NCI-H526 (cell line): ENCODE measurements around the gene LRRN4.

Experiments used
- DNase-seq, 2 experiments: peaks; one replicate each; lab custom pipeline; 2025; lab: John Stamatoyannopoulos, UW

LRRN4 gene

DNA sequence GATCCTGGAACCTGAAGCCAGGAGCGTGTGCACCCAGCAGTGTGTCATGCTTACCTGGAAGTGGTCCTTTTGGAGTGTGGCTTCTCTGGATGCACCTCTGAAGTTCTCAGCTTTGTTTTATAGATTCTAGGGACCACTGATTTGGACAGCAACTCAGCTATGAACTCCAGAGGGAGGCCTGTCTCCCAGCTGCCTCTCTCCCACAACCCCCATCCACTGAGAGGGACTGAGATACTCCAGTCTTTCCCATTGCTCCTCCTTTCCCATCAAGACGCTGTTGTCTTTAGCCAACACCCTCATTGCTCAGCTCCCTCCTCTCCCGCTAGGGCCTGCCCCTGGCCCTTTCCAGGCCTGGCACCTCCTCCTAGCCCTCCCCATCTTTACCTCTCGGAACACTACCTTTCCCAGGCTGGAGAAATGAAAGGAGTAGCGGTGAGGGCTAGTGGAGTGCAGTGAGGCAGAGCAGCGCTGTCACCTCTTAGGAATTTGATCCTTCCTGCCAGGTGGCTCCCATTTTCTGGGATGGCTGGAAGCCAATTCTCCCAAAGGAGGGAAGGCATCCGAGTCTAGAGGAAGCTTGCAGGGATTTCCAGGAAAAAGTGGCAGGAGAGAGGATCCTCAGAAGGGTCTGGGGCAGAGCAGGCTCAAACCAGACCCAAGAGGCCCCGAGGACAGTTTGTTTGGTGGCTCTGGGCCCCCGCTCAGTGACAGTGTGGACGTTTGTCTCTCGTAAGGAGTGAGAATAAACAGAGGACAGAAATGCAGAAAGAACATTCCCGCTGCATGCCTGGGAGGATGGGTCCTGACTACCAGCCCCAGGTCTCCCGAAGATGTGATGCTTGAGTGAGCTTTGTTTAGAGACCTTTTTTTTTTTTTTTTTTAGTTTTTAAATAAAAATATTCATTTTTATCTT is at the start of gene LRRN4:
LRRN4 (minus strand) TSS at position 285 of the 913 bp plus-strand sequence. CDS start 1,261 bp downstream, outside the sequence.
- peak; percentile 20 to 66 for DNase-seq

DNA sequence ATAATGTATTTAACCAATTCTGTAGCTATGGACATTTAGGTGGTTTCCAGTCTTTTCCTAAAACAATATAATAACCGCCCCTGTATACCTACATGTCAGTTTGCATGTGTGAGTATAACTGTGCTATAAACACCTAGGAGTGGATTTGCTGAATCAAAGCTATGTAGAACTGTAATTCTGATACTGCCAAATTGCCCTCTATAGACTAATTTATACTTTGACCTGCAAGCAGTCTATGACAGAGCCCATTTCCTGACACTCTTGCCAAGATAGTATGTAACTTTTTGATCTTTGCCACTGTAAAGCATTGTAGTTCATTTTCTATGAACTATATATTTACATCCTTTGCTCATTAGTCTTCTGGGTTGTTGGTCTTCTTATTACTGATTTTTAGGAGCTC is 49.4 kb upstream of the LRRN4 start:
- no peak for DNase-seq

DNA sequence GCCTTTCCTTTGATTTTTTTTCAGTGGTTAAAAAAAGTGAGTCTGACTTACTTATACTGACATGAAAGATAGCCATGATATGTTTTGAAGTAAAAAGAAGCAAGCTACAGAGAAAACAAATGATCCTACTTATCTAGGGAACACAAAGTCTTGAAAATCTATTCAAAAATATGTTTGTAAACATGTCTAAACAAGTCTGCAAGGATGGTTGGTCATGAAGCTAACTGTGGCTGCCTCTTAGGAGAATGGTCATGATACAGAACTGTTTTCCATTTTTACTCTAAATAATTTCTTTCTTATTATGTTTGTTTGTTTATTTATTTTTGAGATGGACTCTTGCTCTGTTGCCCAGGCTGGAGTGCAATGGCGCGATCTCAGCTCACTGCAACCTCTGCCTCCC is 47.5 kb upstream of the LRRN4 start:
- no peak for DNase-seq

DNA sequence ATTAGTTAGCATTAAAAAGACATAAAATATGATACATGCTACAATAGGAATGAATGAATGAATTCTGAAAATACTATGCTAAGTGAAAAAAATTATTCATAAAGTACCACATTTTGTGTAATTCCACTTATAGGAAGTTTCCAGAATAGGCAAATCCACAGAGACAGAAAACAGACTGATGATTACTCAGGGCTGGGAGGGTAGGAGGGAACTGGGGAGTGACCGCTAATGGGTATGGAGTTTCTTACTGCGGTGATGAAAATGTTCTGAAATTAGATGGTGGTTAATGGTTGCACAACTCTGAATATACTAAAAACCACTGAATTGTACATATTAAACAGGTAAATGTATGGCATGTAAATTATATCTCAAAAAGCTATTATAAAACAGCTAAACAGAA is 46.4 kb upstream of the LRRN4 start:
- DNase-seq, result no peak

DNA sequence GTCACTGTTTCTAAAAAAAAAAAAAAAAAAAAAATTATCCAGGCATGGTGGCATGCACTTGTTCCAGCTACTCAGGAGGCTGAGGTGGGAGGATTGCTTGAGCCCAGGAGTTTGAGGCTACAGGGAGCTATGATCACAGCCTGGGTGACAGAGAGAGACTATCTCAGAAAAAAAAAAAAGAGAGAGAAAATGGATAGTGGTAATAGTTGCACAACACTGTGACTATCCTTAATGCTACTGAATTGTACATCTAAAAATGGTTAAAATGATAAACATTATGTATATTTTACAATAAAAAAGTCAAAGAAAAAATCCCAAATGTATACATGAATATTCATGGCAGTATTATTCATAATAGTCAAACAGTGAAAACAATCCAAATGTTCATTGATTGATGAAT is 46.0 kb upstream of the LRRN4 start:
- no peak for DNase-seq

DNA sequence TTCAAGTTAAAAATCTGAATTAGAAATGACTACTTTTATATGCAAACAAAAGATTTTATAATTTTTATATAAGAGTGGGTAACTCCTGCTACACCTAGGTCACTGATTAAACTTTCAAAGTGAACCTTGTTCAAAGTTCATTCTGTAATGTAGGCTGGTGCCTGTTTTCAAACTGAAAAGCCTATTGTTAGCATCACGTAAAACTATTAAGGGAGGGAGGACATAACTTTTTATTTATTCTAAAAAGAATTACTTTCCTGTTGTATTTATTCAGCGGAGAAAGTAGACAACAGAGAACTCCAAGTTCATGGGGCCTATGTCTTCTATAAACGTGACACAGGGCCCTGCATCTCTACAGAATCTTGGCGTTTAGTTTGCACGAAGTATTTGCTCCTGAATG is 41.5 kb upstream of the LRRN4 start:
- DNase-seq, result no peak

DNA sequence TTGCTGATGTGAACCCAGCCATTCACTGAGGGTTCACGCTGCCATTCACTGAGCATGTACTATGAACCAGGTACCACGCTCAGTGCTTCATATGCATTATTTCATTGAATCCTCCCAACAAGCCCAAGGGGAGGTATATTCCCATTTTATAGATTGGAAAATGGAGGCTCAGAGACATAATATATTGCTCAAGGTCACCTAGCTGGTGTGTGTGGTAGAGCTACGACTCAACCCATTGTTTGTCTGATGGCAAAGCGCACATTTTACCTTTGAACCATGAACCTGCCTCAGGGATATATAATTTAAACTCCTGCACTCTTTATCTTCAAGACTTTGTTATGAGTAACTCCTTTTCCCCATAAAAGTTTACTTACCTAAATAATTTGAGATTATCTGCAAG is 40.7 kb upstream of the LRRN4 start:
- DNase-seq, result no peak

DNA sequence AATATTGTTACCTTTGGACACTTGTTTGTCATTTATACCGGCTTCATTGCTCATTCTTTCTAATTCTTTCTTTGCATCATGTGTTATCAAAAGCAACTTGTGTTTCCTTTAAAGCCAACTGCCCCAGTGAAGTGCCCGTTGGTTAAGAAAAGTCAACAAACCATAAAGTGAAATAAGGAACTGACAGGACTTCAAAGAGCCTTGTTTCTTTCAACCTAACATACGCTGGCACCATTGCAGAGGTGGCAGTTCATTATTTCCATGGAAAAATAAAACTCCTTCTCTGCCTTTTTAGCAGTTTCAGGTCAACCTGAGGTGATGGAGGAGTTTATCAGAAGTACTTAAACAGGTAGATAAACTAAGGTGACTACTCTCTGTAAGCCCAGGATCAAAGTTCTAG is 40.2 kb upstream of the LRRN4 start:
- DNase-seq, result peak in 1 of 2 experiments; percentile 1

DNA sequence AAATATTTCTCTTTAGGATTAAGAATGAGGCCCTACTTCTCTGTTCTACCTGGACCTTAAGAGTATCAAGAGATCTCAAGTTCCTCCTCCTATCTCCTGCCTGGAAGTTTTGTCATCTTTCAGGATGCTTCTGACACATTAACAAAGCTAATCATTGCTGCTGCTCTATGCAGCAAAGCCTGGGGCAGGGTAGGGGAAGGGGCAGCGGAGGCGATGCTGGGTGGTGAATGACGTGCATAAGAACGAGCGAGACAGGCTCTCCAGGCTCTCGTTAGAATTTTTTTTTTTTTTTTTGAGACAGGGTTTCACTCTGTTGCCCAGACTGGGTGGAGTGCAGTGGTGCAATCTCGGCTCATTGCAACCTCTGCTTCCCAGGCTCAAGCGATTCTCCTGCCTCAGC is 37.8 kb upstream of the LRRN4 start:
- no peak for DNase-seq

DNA sequence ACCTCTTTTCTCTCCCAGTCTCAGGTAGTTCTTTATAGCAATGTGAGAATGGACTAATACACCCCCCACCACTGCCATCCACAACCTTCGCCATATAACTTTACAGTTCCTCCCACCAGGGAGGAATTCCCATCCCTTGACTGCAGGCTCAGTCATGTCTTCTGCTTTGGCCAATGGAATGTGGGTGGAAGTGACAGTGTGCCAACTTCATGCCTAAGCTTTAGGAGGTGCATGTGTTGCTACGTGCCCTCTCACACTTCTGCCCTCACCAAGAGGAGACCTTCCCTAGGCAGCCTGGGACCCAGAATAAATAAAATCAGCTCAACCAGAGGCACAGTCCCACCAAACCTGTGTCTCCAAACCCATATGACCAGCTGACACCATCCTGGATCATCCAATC is 33.0 kb upstream of the LRRN4 start:
- DNase-seq, result no peak

DNA sequence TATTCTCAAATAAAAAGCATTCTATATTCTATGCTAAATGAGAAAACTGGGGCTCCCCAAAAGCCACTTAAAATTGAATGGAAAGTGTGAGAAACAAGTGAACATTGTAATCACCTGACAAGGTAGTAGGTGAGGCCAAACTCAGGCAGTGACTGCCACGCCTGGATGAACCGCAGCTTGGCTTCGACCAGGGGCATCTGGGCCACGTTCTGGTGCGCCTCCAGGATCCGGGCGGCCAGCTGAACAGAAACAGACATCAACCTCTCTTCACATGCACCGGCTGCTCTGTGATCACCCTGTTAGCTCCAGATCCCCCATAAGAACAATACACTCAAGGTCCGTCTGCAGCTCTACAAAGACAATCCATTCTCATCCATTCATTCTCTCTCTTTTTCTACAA is 30.1 kb upstream of the LRRN4 start:
- DNase-seq, result no peak

DNA sequence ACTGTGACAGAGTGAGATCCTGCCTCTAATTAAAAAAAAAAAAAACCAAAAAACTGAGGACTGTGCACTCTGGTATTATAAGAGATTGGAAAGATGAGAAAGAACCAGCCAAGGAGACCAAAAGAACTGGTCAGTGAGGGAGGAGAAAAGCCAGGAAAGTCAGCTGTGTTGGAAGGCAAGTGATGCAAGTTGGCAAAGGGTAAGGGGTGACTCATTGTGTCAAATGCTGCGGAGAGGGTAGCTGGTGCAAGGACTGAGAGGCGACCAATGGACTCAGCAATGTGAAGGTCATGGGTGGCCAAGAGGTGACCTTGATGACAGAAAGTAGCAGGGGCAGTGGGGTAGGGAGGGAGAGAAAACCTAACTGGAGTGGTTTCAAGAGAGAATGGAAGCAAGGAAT is 27.4 kb upstream of the LRRN4 start:
- DNase-seq, result no peak

DNA sequence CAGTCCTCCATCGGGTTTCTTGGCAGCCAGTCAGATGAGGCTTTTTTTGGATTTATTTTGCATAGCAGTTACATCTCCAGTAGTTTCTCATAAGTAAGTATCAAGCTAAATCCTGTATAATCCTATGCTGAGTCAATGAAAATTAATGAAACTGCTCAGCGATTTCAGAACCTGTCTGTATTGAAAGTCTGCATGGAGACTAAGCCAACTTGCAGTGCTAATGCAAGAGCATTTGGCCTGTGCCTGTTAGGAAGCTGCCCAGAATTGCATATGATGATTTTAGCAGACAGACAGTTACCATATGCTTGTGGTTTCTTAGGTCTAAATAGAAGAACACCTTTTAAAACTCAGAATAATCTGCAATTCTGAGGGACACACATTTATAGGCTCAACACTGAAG is 25.2 kb upstream of the LRRN4 start:
- no peak for DNase-seq

DNA sequence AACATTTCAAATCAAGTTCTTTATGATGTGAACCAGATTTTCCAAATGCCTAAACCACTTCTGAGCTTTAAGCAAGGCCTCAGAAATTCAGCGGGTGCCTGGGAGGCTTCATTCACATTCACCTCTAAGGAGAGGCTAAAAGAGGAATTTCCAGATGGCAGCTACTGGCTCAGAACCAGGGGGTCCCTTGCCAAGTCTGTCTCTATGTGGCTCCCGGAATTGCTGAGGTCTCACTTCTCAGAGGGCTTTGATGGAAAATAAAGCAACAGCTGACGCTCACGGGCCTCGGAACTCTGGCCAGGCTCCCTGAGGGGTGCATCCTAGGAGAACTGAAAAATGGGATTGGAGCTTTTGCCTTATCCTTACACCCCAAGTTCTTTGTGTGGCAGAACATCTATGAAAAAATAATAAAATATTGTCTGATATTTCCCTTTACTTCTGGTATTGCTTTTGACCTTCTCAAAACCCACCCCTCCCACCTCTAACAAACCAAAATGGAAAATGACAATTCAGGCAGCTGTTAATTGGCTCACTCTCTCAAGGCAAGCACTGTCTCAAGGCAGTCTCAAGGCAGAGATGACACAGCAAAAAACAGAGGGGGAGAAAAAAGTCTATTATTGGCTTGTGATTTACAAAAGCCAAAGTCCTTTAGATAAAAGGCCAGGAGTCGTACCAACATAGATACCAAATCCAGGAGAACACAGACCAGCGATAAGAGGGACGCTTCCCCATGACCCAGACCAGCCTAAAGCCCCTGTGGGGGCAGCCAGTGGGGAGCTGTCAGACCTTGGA is 21.8 kb upstream of the LRRN4 start:
- no peak for DNase-seq

DNA sequence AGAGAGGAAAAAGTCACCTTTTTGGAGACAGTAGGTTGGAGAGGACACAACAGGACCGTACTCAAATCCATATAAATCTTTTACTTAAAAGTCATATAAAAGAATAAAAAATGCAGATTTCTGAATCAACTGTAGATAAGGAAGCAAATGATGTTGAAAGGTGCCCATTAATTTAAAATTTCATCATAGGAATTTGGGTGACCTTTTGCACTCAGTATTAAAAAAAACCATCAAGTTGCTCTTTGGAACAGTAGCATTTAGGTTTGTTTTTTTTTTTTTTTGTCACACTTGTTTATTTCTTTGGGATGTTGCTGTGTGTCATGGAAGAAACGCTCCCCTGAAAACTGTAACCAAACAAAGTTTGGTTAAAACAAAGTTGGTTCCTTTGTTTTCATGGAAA is 20.9 kb upstream of the LRRN4 start:
- no peak for DNase-seq

DNA sequence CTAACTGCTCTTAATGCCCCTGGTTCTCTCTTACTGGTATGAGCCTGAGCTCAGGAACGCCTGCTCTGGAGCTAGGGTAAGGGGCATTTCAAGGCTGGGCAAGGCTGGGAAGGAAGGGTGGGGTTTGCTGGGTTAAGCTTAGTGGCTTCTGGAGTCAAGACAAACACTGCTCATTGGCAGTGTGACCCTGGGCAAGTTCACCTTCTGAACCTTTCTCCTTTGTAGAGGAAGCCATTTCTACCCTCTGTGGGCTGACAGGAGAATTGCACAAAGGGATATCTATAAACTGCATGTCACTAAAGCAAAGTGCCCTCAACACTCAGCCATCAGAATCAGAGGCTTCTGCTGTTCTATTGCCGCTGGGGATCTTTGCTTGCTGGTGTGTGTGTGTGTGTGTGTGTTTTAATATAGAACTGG is 20.3 kb upstream of the LRRN4 start:
- peak; percentile 29 to 79 for DNase-seq

DNA sequence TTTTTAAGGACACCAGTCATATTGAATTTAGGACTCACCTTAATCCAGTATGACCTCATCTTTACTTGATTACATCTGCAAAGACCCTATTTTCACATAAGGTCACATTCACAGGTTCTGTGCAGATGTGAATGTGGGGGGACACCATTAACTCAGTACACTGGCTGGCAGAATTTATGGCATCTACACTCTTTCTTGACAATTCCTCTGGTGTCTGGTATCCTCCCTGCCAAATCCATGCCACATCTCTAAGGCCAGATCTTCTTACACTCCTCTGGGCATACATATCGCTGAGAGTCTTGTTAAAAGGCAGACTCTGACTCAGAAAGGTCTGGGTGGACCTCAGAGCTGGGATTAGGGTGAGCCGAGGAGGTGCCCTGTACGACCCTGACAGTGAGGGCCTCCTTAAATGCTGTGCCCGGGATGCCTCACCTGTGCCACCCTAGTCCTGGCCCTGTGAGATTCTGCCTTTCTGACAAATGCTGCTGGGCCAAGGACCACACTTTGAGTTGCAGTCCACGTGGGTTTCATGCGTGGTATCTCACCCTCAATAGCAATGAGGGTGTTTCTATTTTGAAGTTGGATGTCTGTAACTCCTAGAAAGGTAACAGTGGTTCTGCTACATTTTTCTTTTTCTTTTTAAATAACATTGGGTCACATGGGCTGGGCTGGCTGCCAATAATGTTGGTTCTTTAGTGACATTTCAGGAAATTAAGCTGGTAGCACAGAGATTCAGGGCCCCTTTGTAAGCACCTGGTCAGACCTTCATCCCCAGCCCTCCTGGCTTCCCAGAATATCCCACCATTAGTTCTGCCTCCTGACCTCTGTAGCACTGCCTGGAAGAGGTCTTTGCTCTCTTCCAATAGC is 17.2 kb upstream of the LRRN4 start:
- no peak for DNase-seq

DNA sequence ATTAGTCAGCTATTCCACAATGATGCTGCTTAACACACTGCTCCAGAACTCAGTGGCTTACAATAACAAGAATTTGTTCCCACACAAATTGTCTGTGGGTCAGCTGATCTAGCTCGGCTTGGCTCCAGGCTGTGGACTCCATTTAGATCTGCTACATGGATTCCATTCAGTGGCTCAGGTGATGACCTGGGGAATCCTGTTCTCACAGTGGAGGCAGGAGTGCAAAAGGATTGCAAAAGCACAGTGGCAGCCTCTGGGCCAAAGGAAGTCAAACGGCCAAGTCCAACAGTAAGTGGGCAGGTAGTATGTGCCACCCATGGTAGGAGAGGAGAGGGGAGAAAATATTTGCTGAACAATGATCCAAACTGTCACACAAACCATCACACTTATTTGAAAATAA is 15.8 kb upstream of the LRRN4 start:
- DNase-seq, result no peak

DNA sequence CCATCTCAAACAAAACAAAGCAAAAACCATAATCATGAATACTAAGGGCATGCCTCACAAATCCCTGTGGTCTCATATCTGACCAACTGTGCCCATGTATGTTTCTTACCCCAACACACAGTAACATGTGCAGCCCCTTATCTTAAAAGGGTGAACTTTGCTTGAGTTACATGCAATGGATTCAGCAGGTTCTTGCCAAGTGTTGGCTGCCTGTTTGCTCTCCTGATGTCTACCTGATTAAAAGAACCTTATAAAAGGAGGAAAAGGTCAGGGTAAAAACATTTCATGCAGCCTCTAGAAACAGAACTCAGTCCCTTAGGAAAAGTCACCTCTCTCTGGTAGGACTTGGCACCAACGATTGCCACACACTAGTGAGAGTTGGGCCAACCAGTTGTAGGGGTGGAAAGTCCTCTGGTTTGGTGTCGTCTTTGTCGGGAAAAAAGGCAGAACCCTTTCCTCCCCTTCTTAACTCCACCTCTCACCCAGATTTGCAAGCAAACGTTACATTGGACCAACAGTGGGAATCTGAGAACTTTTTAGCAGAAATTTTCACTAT is 14.0 kb upstream of the LRRN4 start:
- DNase-seq, result no peak

DNA sequence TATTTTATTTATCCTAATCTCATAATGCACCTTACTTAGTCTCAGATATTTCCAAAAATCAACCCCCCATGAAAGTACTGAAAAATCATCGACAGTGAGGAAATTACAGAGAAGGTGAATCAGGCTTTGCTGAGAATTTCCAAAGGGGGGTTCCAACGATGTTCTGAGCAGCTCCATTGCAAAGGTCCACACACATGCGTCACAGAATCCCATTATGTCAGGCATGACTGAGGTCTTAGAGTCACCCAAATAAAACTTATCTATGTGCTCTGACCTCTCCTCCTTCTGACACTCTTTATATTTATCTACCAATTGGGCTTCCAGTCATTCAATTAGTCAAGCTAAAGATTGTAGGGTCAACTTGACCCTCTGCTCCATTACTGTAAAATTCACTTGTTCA is 12.7 kb upstream of the LRRN4 start:
- DNase-seq, result no peak

DNA sequence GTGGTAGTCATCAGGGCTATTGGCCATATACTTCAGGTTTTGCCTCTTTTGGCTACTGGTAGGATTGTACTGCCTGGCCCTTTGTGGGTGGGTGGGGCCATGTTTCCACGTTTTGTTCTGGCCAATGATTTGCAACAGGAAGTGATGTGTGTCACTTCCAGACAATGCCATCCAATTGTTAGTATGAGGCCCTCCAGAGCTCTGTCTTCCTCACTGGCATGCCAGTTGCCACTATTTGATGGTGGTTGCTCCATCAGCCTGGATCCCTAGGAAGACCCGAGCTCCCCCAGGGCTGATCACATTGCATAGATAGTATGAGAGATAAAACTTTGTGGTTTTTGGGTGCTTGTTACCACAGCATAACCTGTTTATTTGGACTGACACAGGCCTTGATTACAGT is 7.7 kb upstream of the LRRN4 start:
- DNase-seq, result no peak

DNA sequence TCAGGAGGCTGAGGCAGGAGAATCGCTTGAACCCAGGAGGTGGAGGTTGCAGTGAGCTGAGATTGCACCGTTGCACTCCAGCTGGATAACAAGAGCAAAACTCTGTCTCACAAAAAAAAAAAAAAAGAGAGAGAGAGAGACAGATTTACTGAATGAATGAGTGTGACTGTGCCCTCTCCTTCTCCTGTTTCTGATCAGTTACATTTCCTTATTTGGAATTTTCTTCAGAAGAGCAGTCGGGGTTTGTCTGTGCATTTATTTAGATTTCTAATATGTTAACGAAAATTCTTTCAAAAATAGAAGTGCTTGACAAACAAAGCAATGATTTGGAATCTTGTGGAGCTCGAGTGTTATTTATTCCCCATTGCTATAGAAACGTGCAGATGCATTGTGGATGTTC is 6.4 kb upstream of the LRRN4 start:
- DNase-seq, result no peak
